BJ (cell line): ENCODE data around the gene RNF4. TPM values are rescaled to one million over a fixed set of nuclear protein-coding genes. Genes with fewer than 3 reads are reported as not detected.

Source experiments
- CTCF ChIA-PET: fragments of 350-600 bp; formaldehyde crosslinking; extraction: SDS; loops from one replicate; lab custom pipeline; 2021; ENCODE audit warnings: antibody characterized with exemption, inconsistent platforms; lab: Yijun Ruan, JAX
- POLR2A ChIA-PET: fragments of 300-600 bp; sonication (Branson Sonifier 250); formaldehyde crosslinking; extraction: SDS; loops from one replicate; lab custom pipeline; 2021; ENCODE audit warnings: antibody characterized with exemption; lab: Charles Lee
- DNase-seq: peaks from one replicate; pipeline ENCODE4 v3.0.0-alpha.2; 2011; ENCODE audit warnings: low read depth
- H3K27me3 ChIP-seq: 2 replicates; pipeline ENCODE4 v1.6.0; 2011; ENCODE audit warnings: low read length; ENCODE audit not compliant: control insufficient read depth, insufficient read depth
- H3K36me3 ChIP-seq: 2 replicates; pipeline ENCODE4 v1.5.1; 2011; ENCODE audit warnings: low read length; ENCODE audit not compliant: control insufficient read depth, insufficient read depth
- H3K4me3 ChIP-seq: 2 replicates; pipeline ENCODE4 v1.5.1; 2011; ENCODE audit warnings: low read depth, mild to moderate bottlenecking, control low read depth, low read length
- polyA plus RNA-seq: library from polyadenylated mRNA; depleted of rRNA; stranded (reverse); fragments of >200 nt; gene quantifications from 2 replicates; pipeline ENCODE4 v1.2.3, GENCODE V29; 2011
- TF ChIP-seq, protein P1 (sequence below): IDR thresholded peaks from 2 replicates; pipeline ENCODE4 v1.5.1; 2011; ENCODE audit warnings: low read depth, mild to moderate bottlenecking, control low read depth, inconsistent platforms, low read length, moderate library complexity; ENCODE audit not compliant: insufficient read depth

RNF4 gene
- polyA plus RNA-seq, 1 experiment, result 107 TPM

DNA sequence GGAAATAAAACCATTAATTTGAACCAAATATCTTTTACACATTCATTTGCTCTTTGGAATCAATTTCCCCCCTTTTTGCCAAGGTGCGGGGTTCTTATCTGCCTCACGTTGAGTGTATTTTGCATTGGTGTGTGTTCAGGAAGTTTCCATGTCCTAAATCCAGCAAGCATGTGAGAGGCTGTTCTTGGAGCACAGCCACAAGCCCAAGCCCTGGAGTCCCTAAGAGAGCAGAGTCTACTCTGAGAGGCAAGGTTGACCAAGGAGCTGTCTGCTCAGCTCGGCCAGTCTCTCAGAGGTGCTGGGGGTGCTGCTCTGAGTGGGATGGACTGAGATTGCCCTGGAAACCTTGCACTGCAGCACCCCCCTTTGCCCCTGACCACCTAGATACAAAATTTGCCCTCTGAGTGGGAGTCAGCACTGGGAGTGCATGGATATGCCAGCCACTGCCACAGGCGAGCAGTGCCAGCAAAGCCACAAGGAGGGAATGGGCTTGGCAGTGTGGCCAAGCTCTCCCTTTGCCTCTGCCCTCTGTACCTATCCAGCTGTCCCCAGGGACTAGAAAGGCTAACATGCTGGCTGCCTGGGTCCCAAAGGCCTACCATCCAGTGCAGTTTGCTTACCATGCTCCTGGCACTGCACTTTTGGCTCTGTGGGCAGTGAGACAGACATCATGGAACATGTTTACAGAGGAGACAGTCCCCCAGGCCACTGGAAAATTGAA lies 47.1 kb downstream of the RNF4 start:
- ChIA-PET POLR2A (no interaction called here), CTCF (no interaction called here)
- no peak for DNase-seq

DNA sequence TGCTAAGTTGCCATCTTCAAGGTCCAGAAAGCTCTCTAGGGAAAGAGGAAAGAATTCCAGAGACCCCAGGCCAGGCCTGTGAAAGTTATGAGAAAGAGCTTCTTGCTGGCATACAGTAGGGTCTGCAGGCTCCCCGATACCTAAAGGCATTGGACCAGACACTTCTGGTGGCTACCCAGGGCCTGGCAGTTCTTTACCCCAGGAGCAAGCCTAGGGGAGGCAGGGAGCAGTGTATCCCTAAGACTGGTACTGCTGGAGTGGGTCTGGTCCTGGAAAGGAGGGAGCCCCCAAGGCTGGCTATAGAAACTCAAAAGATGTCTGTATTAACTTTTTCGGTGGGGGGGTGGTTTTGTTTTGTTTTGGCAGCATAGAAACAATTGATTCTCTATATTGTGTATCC lies 47.7 kb downstream of the RNF4 start:
- ChIA-PET POLR2A (no interaction called here), CTCF (no interaction called here)
- H3K36me3 ChIP-seq, result peaks cover 22% of the 10 kb centered on the region
- H3K4me3 ChIP-seq, result no peak overlapping the region
- TF ChIP-seq, protein P1, sequence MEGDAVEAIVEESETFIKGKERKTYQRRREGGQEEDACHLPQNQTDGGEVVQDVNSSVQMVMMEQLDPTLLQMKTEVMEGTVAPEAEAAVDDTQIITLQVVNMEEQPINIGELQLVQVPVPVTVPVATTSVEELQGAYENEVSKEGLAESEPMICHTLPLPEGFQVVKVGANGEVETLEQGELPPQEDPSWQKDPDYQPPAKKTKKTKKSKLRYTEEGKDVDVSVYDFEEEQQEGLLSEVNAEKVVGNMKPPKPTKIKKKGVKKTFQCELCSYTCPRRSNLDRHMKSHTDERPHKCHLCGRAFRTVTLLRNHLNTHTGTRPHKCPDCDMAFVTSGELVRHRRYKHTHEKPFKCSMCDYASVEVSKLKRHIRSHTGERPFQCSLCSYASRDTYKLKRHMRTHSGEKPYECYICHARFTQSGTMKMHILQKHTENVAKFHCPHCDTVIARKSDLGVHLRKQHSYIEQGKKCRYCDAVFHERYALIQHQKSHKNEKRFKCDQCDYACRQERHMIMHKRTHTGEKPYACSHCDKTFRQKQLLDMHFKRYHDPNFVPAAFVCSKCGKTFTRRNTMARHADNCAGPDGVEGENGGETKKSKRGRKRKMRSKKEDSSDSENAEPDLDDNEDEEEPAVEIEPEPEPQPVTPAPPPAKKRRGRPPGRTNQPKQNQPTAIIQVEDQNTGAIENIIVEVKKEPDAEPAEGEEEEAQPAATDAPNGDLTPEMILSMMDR, result no peak
- DNase-seq, result no peak
- H3K27me3 ChIP-seq, result no peaks in the 10 kb centered on the region

More for the DNA sequence above, 47.1 kb downstream of the RNF4 start:
- no peak overlapping the region for H3K4me3 ChIP-seq
- TF ChIP-seq, protein P1, result no peak
- no peaks in the 10 kb centered on the region for H3K27me3 ChIP-seq
- peaks cover 23% of the 10 kb centered on the region for H3K36me3 ChIP-seq

- ChIA-PET POLR2A (no interaction called here), CTCF (no interaction called here)
- no peaks in the 10 kb centered on the region for H3K27me3 ChIP-seq
- DNase-seq, result no peak
- TF ChIP-seq, protein P1, result no peak
- no peak overlapping the region for H3K4me3 ChIP-seq
- no peaks in the 10 kb centered on the region for H3K36me3 ChIP-seq
Observed at GRCh38 chr4:2526559-2526958, 57.7 kb downstream of the RNF4 start.

- no peaks in the 10 kb centered on the region for H3K36me3 ChIP-seq
- H3K4me3 ChIP-seq, result peak overlapping the region; percentile 62
- ChIA-PET POLR2A (no interaction called here), CTCF (no interaction called here)
- TF ChIP-seq, protein P1, result no peak
- DNase-seq, result no peak
- H3K27me3 ChIP-seq, result no peaks in the 10 kb centered on the region
Observed at GRCh38 chr4:2534904-2535375, 66.0 kb downstream of the RNF4 start.

DNA sequence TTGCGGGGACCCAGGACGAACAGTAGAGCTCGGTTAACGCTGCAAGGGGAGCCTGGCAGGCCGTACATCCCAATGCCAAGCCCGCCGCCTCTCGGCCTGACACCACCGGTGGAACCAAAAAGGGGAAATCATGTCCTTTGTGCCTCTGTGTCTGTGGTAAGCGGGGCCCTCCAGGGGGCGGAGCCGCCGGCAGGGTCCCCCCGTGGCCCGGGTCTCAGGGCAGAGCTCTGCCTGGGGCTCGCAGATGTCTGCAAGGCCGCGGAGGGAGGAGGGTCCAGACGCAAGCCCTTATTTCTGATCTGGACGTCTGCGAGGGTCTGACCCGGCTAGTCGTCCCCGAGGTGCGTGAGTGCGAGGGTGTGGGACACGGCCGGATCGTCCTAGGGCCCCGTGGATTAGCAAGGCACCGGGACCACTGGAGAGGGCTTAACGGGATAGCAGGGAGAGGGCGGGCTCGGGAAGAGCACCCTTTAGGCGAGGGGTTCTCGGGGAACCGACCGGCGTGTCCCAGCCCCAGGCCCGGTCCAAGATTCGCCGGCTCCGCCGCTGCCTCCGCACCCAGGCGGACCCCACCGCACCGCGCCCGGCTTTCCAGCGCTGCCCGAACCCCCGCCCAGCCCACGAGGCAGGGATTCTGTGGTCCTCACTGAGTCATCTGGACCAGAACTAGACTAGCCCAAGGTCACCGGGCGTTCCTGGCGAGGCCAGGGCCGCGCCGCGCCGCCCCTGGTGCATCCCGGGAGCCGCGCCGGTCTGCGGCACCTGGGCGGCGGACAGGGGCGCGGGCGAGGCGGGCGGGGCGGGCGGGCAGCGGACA lies 66.7 kb downstream of the RNF4 start:
- TF ChIP-seq, protein P1, result peak; percentile 25; the same call in 1 of the 2 replicates
- H3K36me3 ChIP-seq, result no peaks in the 10 kb centered on the region
- ChIA-PET POLR2A (no interaction called here), CTCF (interaction anchor here (0.9 kb wide), 1 partner anchor 169 kb away, joined by 4 read pairs; no protein-coding TSS in a partner anchor)
- H3K4me3 ChIP-seq, result peak overlapping the region; percentile 62
- DNase-seq, result no peak
- no peaks in the 10 kb centered on the region for H3K27me3 ChIP-seq
